ENCODE results near the gene C1orf159.

DNA sequence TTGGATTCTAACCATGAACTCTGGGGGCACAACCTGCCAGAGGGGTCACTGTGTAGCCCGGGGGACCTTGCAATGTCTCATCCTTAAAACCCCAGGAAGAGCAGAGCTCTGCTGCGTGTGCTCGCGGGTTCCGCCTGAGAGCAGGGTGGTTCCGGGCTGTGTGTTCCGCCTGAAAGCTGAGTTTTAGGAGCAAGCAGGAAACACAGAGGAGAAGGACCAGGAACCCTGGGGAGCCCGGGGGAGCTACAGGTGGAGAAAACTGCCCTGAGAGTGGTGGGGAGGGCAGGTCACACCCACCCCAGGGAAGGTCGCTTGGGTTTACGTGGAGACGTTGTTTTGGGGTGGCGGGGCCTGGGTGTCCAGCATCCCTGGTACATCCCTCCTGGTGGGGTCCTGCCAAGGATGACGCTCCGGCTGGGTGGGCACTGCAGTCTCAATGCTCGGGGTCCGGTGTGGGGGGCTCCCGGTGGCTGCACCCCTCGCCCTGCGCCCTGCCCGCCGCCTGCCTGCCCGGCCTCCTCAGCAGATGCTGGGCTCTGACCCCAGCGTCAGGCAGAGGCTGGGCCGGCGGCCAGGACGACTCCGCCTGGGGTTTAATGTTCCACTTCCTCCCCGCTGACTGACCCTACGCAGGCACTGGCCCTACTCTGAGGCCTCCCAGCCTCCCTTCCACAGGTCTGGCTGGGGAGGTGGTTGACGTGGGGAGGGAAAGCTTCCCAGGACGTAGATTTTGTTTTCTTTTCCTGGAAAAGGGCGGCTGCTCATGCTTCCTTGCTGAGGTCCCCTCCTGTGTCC, 17.3 kb upstream of the C1orf159 start:
- TF ChIP-seq, protein P1, sequence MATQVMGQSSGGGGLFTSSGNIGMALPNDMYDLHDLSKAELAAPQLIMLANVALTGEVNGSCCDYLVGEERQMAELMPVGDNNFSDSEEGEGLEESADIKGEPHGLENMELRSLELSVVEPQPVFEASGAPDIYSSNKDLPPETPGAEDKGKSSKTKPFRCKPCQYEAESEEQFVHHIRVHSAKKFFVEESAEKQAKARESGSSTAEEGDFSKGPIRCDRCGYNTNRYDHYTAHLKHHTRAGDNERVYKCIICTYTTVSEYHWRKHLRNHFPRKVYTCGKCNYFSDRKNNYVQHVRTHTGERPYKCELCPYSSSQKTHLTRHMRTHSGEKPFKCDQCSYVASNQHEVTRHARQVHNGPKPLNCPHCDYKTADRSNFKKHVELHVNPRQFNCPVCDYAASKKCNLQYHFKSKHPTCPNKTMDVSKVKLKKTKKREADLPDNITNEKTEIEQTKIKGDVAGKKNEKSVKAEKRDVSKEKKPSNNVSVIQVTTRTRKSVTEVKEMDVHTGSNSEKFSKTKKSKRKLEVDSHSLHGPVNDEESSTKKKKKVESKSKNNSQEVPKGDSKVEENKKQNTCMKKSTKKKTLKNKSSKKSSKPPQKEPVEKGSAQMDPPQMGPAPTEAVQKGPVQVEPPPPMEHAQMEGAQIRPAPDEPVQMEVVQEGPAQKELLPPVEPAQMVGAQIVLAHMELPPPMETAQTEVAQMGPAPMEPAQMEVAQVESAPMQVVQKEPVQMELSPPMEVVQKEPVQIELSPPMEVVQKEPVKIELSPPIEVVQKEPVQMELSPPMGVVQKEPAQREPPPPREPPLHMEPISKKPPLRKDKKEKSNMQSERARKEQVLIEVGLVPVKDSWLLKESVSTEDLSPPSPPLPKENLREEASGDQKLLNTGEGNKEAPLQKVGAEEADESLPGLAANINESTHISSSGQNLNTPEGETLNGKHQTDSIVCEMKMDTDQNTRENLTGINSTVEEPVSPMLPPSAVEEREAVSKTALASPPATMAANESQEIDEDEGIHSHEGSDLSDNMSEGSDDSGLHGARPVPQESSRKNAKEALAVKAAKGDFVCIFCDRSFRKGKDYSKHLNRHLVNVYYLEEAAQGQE (IDR thresholded peaks at IDR 0.05; ENCODE audit: low read depth, low read length) = no peak
- TF ChIP-seq HDAC2 (IDR thresholded peaks at IDR 0.05) (no peak), RAD21 (IDR thresholded peaks at IDR 0.05; ENCODE audit: insufficient read depth, low read depth, low read length) (no peak), EZH2 (IDR thresholded peaks at IDR 0.05; ENCODE audit: borderline replicate concordance, control insufficient read depth, low read depth, low read length) (no peak), SIX5 (IDR thresholded peaks at IDR 0.05; ENCODE audit: low read depth, low read length, severe bottlenecking) (no peak), ZNF207 (IDR thresholded peaks at IDR 0.05; ENCODE audit: borderline replicate concordance) (no peak), CREM (IDR thresholded peaks at IDR 0.05; ENCODE audit: low read depth) (no peak), SP1 (IDR thresholded peaks at IDR 0.05; ENCODE audit: low read depth, low read length) (no peak), CHD1 (IDR thresholded peaks at IDR 0.05; ENCODE audit: low read depth, low read length) (no peak), KDM1A (IDR thresholded peaks at IDR 0.05; ENCODE audit: borderline replicate concordance) (no peak), KLF5 (IDR thresholded peaks at IDR 0.05; ENCODE audit: partially characterized antibody) (no peak)
- TF ChIP-seq, protein P2, sequence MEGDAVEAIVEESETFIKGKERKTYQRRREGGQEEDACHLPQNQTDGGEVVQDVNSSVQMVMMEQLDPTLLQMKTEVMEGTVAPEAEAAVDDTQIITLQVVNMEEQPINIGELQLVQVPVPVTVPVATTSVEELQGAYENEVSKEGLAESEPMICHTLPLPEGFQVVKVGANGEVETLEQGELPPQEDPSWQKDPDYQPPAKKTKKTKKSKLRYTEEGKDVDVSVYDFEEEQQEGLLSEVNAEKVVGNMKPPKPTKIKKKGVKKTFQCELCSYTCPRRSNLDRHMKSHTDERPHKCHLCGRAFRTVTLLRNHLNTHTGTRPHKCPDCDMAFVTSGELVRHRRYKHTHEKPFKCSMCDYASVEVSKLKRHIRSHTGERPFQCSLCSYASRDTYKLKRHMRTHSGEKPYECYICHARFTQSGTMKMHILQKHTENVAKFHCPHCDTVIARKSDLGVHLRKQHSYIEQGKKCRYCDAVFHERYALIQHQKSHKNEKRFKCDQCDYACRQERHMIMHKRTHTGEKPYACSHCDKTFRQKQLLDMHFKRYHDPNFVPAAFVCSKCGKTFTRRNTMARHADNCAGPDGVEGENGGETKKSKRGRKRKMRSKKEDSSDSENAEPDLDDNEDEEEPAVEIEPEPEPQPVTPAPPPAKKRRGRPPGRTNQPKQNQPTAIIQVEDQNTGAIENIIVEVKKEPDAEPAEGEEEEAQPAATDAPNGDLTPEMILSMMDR (IDR thresholded peaks at IDR 0.05 in 2 of 3, conservative IDR thresholded peaks at IDR 0.05 in 1 of 3; ENCODE audit: control insufficient read depth in 2 of 3, extremely low read depth in 1 of 3, insufficient read depth in 1 of 3, low read depth in 3 of 3, low read length in 3 of 3) = no peak
- TF ChIP-seq, protein P3, sequence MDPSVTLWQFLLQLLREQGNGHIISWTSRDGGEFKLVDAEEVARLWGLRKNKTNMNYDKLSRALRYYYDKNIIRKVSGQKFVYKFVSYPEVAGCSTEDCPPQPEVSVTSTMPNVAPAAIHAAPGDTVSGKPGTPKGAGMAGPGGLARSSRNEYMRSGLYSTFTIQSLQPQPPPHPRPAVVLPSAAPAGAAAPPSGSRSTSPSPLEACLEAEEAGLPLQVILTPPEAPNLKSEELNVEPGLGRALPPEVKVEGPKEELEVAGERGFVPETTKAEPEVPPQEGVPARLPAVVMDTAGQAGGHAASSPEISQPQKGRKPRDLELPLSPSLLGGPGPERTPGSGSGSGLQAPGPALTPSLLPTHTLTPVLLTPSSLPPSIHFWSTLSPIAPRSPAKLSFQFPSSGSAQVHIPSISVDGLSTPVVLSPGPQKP (IDR thresholded peaks at IDR 0.05; ENCODE audit: low read depth, low read length) = no peak
- TF ChIP-seq, protein P4, sequence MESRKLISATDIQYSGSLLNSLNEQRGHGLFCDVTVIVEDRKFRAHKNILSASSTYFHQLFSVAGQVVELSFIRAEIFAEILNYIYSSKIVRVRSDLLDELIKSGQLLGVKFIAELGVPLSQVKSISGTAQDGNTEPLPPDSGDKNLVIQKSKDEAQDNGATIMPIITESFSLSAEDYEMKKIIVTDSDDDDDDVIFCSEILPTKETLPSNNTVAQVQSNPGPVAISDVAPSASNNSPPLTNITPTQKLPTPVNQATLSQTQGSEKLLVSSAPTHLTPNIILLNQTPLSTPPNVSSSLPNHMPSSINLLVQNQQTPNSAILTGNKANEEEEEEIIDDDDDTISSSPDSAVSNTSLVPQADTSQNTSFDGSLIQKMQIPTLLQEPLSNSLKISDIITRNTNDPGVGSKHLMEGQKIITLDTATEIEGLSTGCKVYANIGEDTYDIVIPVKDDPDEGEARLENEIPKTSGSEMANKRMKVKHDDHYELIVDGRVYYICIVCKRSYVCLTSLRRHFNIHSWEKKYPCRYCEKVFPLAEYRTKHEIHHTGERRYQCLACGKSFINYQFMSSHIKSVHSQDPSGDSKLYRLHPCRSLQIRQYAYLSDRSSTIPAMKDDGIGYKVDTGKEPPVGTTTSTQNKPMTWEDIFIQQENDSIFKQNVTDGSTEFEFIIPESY (IDR thresholded peaks at IDR 0.05) = no peak

All from GM12878 (cell line).